GM19463 (cell line): ENCODE measurements around the gene SEC16A.

Experiments used
- ATAC-seq: cut with Tn5 transposase; IDR thresholded peaks from one replicate; pipeline ENCODE4 v1.9.1; 2021; ENCODE audit warnings: mild to moderate bottlenecking, moderate library complexity; ENCODE audit not compliant: unreplicated experiment

Gene SEC16A

GRCh38 chr9:136441681-136442245 lies 41.1 kb downstream of the SEC16A start:
- ATAC-seq = no peak

GRCh38 chr9:136441191-136441680 lies 41.6 kb downstream of the SEC16A start:
- ATAC-seq = no peak

GRCh38 chr9:136439481-136440408 lies 43.1 kb downstream of the SEC16A start, which contains the start of gene INPP5E:
Gene INPP5E, minus strand, starts transcription at chr9:136439845. Its CDS starts 426 bp downstream, at chr9:136439419.
- ATAC-seq = peak; percentile 69

- peak; percentile 56 for ATAC-seq
Observed at GRCh38 chr9:136438548-136439480, 44.0 kb downstream of the SEC16A start.

GRCh38 chr9:136437839-136438547 lies 44.8 kb downstream of the SEC16A start:
- ATAC-seq = no peak

GRCh38 chr9:136437430-136437829 lies 45.4 kb downstream of the SEC16A start:
- ATAC-seq = no peak

- no peak for ATAC-seq
Observed at GRCh38 chr9:136436055-136436634, 46.7 kb downstream of the SEC16A start.

- no peak for ATAC-seq
Observed at GRCh38 chr9:136434580-136435169, 48.2 kb downstream of the SEC16A start.

- ATAC-seq = no peak
Observed at GRCh38 chr9:136433849-136434579, 48.8 kb downstream of the SEC16A start.

- ATAC-seq = no peak
Observed at GRCh38 chr9:136433043-136433715, 49.7 kb downstream of the SEC16A start.

GRCh38 chr9:136432591-136432990 lies 50.2 kb downstream of the SEC16A start:
- ATAC-seq = no peak

GRCh38 chr9:136431782-136432350 lies 51.0 kb downstream of the SEC16A start:
- ATAC-seq = no peak

GRCh38 chr9:136430588-136431234 lies 52.1 kb downstream of the SEC16A start:
- no peak for ATAC-seq

- no peak for ATAC-seq
Observed at GRCh38 chr9:136429683-136430491, 53.0 kb downstream of the SEC16A start.

- ATAC-seq = no peak
Observed at GRCh38 chr9:136429075-136429628, 53.7 kb downstream of the SEC16A start.

- no peak for ATAC-seq
Observed at GRCh38 chr9:136426787-136427186, 56.1 kb downstream of the SEC16A start.
